ENCODE data around the gene MRGPRG.

DNA sequence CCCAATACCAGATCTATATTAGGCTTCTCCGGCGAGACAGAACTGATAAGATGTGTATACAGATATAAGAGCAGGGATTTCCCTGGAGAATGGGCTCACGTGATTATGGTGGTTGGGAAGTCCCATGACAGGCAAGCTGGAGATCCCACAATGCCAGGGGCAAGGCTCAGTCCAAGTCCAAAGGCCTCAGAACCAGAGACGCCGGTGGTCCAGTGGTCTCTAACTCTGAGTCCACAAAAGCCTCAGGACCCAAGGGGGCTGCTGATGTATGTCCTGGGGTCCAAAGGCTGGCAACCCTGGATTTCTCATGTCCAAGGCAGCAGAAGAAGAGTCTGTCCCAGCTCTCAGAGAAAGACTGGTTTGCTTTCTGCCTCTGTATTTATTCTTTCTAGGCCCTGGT lies 37.7 kb downstream of the MRGPRG start:
- TF ChIP-seq POLR2AphosphoS5 (IDR thresholded peaks at IDR 0.05) (no peak), POLR2A (IDR thresholded peaks at IDR 0.05; ENCODE audit: low read depth) (no peak), EP300 (IDR thresholded peaks at IDR 0.05) (no peak)
- TF ChIP-seq, protein P1, sequence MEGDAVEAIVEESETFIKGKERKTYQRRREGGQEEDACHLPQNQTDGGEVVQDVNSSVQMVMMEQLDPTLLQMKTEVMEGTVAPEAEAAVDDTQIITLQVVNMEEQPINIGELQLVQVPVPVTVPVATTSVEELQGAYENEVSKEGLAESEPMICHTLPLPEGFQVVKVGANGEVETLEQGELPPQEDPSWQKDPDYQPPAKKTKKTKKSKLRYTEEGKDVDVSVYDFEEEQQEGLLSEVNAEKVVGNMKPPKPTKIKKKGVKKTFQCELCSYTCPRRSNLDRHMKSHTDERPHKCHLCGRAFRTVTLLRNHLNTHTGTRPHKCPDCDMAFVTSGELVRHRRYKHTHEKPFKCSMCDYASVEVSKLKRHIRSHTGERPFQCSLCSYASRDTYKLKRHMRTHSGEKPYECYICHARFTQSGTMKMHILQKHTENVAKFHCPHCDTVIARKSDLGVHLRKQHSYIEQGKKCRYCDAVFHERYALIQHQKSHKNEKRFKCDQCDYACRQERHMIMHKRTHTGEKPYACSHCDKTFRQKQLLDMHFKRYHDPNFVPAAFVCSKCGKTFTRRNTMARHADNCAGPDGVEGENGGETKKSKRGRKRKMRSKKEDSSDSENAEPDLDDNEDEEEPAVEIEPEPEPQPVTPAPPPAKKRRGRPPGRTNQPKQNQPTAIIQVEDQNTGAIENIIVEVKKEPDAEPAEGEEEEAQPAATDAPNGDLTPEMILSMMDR (IDR thresholded peaks at IDR 0.05) = no peak

Data from esophagus muscularis mucosa (tissue), 4 donors.